Transverse colon (tissue), 4 donors: ENCODE results near the gene NT5DC3. TPM values are rescaled to one million over a fixed set of nuclear protein-coding genes. Genes with fewer than 3 reads are reported as not detected.
A peak's percentile ranks its signal among the peaks of the same experiment; 100 is the strongest.

Experiments used
- DNase-seq: peaks from one replicate; pipeline ENCODE4 v3.0.0-alpha.2; 2019
- H3K27ac ChIP-seq, 4 donors: fragments of 200-600 bp; sonication (generic); 2 replicates each; pipeline ENCODE4 v1.5.1; 2016 to 2018; ENCODE audit warnings: inconsistent platforms in 4 of 4
- H3K27me3 ChIP-seq: fragments of 200-600 bp; sonication (generic); 2 replicates; pipeline ENCODE4 v1.5.1; 2017; ENCODE audit warnings: inconsistent platforms
- H3K36me3 ChIP-seq, 4 donors: fragments of 200-600 bp; sonication (generic); 2 replicates each; pipeline ENCODE4 v1.5.1; 2017 to 2019; ENCODE audit warnings: inconsistent platforms in 4 of 4
- H3K4me1 ChIP-seq, 4 donors: fragments of 200-600 bp; sonication (generic); 2 replicates each; pipeline ENCODE4 v1.5.1; 2017 to 2020; ENCODE audit warnings: inconsistent platforms in 4 of 4
- H3K4me3 ChIP-seq, 4 donors: fragments of 200-600 bp; sonication (generic); 1 replicate in 1 of 4; 2 replicates in 3 of 4; pipeline versions ENCODE4 v1.5.1 to v1.6.1; 2017 to 2019; ENCODE audit warnings: inconsistent platforms in 4 of 4
- H3K9me3 ChIP-seq, 2 donors: fragments of 200-600 bp; sonication (generic); 2 replicates each; pipeline ENCODE4 v1.5.1; 2017 to 2019; ENCODE audit warnings: inconsistent platforms in 2 of 2
- EP300 ChIP-seq: sonication (generic); formaldehyde crosslinking; IDR thresholded peaks from one replicate; pipeline ENCODE4 v1.6.1; 2017; ENCODE audit warnings: antibody characterized with exemption, low read depth
- POLR2A ChIP-seq: fragments of 450-650 bp; IDR thresholded peaks from one replicate; pipeline ENCODE4 v1.6.1; 2016; ENCODE audit warnings: antibody characterized with exemption, mild to moderate bottlenecking, moderate library complexity
- POLR2AphosphoS5 ChIP-seq, 3 donors: sonication (generic); formaldehyde crosslinking; IDR thresholded peaks; one replicate each; pipeline ENCODE4 v1.6.1; 2016; ENCODE audit warnings: antibody characterized with exemption in 3 of 3
- WGBS, 2 donors: methylation state at CpG; one replicate each; pipeline ENCODE4 v1.1.5; 2018; ENCODE audit warnings: low coverage in 1 of 2; 5-methylcytosine and 5-hydroxymethylcytosine counted together
- in situ Hi-C, 4 donors: fragments of 200-750 bp; cut with MboI; loops; one replicate each; pipeline versions ENCODE4 v1.15.0 to v1.15.1; 2017; ENCODE audit warnings: low sequenced_read_pairs in 3 of 4, low pct_ligation_motif_present in 1 of 4, low pct_unique_long_range_greater_than_20kb in 1 of 4
- intact Hi-C: fragments of 100-400 bp; cut with DNase I; formaldehyde crosslinking; loops from one replicate; pipeline ENCODE4 v1.15.1; 2023; ENCODE audit warnings: low total_unique reads
- total RNA-seq, 4 donors: library from RNA; depleted of rRNA; stranded (reverse); fragments of >200 nt; gene quantifications; one replicate each; pipeline ENCODE4 v1.1.0, GENCODE V29; 2016
- TF ChIP-seq, protein P1 (sequence below), 5 experiments: fragments of 200-600 bp in 3 of 5; fragments of 450-650 bp in 2 of 5; sonication (generic) in 3 of 5; IDR thresholded peaks; 1 replicate in 2 of 5; 2 replicates in 3 of 5; pipeline ENCODE4 v1.5.1; 2016 to 2017; ENCODE audit warnings: antibody characterized with exemption in 5 of 5, inconsistent platforms in 3 of 5, mild to moderate bottlenecking in 2 of 5, moderate library complexity in 1 of 5

The NT5DC3 gene
- total RNA-seq, 4 donors from 2014 or later, result 24.3 to 71.4 (median 54.8) TPM

GRCh38 chr12:103832048-103832997 is 8.7 kb downstream of the NT5DC3 start:
- Histone ChIP-seq H3K9me3 (peaks cover 0 to 3% of the 10 kb centered on the region in 2 donors), H3K27ac (peak overlapping the region; percentile 21 to 88 (median 36)), H3K27me3 (no peaks in the 10 kb centered on the region), H3K4me3 (no peak overlapping the region), H3K36me3 (no peaks in the 10 kb centered on the region), H3K4me1 (peaks cover 0 to 54% (median 5%) of the 10 kb centered on the region in 4 donors)
- WGBS, 2 donors, result 73 to 79% methylated on average over 11 of the region's 11 CpGs
- in situ Hi-C loops, result no loop called here
- intact Hi-C loops, result no loop called here
- TF ChIP-seq POLR2AphosphoS5 (IDR thresholded peaks at IDR 0.05), result no peak
- TF ChIP-seq, protein P1, sequence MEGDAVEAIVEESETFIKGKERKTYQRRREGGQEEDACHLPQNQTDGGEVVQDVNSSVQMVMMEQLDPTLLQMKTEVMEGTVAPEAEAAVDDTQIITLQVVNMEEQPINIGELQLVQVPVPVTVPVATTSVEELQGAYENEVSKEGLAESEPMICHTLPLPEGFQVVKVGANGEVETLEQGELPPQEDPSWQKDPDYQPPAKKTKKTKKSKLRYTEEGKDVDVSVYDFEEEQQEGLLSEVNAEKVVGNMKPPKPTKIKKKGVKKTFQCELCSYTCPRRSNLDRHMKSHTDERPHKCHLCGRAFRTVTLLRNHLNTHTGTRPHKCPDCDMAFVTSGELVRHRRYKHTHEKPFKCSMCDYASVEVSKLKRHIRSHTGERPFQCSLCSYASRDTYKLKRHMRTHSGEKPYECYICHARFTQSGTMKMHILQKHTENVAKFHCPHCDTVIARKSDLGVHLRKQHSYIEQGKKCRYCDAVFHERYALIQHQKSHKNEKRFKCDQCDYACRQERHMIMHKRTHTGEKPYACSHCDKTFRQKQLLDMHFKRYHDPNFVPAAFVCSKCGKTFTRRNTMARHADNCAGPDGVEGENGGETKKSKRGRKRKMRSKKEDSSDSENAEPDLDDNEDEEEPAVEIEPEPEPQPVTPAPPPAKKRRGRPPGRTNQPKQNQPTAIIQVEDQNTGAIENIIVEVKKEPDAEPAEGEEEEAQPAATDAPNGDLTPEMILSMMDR (IDR thresholded peaks at IDR 0.05), result no peak
- no peak for TF ChIP-seq POLR2A
- TF ChIP-seq EP300, result no peak
- DNase-seq, result no peak

DNA sequence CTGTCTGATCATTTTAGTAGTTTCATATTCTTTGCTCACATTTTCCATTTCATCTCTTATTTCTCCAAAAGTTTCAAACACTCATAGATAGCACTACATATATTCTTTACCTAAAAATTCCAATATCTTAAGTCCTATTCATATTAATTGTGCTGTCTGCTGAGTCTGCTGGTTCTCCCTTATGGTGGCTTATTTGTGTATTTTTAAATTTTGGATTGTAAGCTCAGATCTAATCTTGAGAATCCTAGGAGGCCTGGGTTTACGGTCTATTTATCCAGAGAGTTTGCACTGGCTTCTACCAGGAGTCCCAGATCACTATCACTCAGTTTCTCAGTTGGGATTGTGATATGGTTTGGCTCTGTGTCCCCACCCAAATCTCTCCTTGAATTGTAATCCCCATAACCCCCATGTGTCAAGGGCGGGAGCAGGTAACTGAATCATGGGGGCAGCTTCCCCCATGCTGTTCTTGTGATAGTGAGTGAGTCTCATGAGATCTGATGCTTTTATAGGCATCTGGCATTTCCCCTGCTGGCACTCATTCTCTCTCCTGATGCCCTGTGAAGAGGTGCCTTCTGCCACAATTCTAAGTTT is 10.2 kb downstream of the NT5DC3 start:
- 93% methylated on average over 2 of the region's 2 CpGs; no CpG with 5 or more reads in 1 of the 2 donors for WGBS, 2 donors
- Histone ChIP-seq H3K9me3 (peaks cover 0 to 3% of the 10 kb centered on the region in 2 donors), H3K36me3 (no peaks in the 10 kb centered on the region), H3K4me1 (peaks cover 0 to 56% (median 5%) of the 10 kb centered on the region in 4 donors), H3K4me3 (no peak overlapping the region), H3K27me3 (no peaks in the 10 kb centered on the region), H3K27ac (peak overlapping the region in 3 of 4 donors; percentile 18 to 31 (median 22))
- TF ChIP-seq POLR2AphosphoS5 (IDR thresholded peaks at IDR 0.05) (peak in 1 of 3 donors; percentile 19), EP300 (no peak)
- in situ Hi-C loops, result no loop called here
- no peak for DNase-seq
- intact Hi-C loops, result no loop called here

- in situ Hi-C loops (no loop called here), intact Hi-C loops (no loop called here)
- no peak overlapping the region for H3K4me3 ChIP-seq
- peak overlapping the region in 1 of 4 donors; percentile 18 for H3K27ac ChIP-seq
- DNase-seq, result no peak
- H3K36me3 ChIP-seq, result no peaks in the 10 kb centered on the region
- WGBS, 2 donors, result 94 to 96% methylated on average over 5 of the region's 5 CpGs
- peaks cover 0 to 56% (median 8%) of the 10 kb centered on the region in 4 donors for H3K4me1 ChIP-seq
- no peaks in the 10 kb centered on the region for H3K27me3 ChIP-seq
- TF ChIP-seq POLR2A, result no peak
- TF ChIP-seq, protein P1 (IDR thresholded peaks at IDR 0.05), result no peak
- TF ChIP-seq EP300, result no peak
- TF ChIP-seq POLR2AphosphoS5 (IDR thresholded peaks at IDR 0.05), result no peak
- peaks cover 0 to 3% of the 10 kb centered on the region in 2 donors for H3K9me3 ChIP-seq
Observed at GRCh38 chr12:103830025-103830725, 10.9 kb downstream of the NT5DC3 start.

GRCh38 chr12:103829092-103829491 is 11.9 kb downstream of the NT5DC3 start:
- Histone ChIP-seq H3K9me3 (peaks cover 0 to 3% of the 10 kb centered on the region in 2 donors), H3K36me3 (no peaks in the 10 kb centered on the region), H3K27me3 (no peaks in the 10 kb centered on the region), H3K4me1 (peaks cover 0 to 56% (median 10%) of the 10 kb centered on the region in 4 donors), H3K27ac (peak overlapping the region in 2 of 4 donors; percentile 16 to 21), H3K4me3 (no peak overlapping the region)
- in situ Hi-C loops (no loop called here), intact Hi-C loops (no loop called here)
- DNase-seq, result no peak
- TF ChIP-seq EP300, result no peak
- no peak for TF ChIP-seq POLR2AphosphoS5 (IDR thresholded peaks at IDR 0.05)
- TF ChIP-seq, protein P1 (IDR thresholded peaks at IDR 0.05), result no peak
- TF ChIP-seq POLR2A, result no peak
